ENCODE data around the gene CLDN8.
A peak's percentile ranks its signal among the peaks of the same experiment; 100 is the strongest.

DNA sequence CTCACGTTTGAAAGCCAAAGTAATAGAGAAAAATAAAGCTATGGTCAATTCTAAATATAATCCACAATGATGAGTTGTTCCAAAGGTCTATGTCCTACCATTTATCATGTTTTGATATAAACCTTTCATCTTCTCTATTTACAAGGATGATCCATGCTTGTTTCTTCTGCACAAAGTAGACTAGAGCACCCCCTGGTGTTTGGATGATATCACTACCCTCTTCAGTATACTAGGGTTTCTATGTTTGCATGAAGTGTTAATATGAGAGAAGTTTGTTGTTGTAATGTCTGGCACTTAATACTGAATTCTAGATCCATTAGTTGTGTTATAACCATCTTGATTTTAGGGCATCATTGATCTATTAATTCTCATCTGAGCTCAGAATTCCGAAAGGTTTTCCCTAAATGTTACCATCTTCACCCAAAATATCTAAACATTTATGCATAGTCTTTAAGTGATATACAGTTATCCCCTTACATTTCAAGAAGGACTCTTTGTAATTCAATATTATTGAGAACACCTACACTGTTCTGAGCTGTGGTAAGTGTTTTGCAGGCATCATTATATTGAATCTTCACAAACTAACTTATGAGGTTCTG is 21.1 kb downstream of the CLDN8 start:
- TF ChIP-seq RAD21 (IDR thresholded peaks at IDR 0.05; ENCODE audit: low read depth), result 0 out of 2 replicates have a peak, but pooled peaks have one; percentile 6
- peak in 2 of 3 experiments; percentile 16 to 44; a peak in 1 of 6 replicates for TF ChIP-seq CTCF (IDR thresholded peaks at IDR 0.05 in 2 of 3, conservative IDR thresholded peaks at IDR 0.05 in 1 of 3; ENCODE audit: borderline replicate concordance in 1 of 3, insufficient read depth in 1 of 3, low read depth in 2 of 3, low read length in 2 of 3)
- TF ChIP-seq POLR2A (IDR thresholded peaks at IDR 0.05; ENCODE audit: borderline replicate concordance, extremely low read depth, insufficient read depth, insufficient read length), result no peak
- TF ChIP-seq POLR2AphosphoS5 (IDR thresholded peaks at IDR 0.05; ENCODE audit: low read depth, low read length), result no peak
- TF ChIP-seq MAX (IDR thresholded peaks at IDR 0.05), result no peak
